Measurements from ENCODE around the gene SLC10A7. TPM values are rescaled to one million over a fixed set of nuclear protein-coding genes. Genes with fewer than 3 reads are reported as not detected.
"Not testable (repeated sequence)": the region's sequence is repeated elsewhere in the genome, so short reads cannot be mapped to it uniquely, and the experiment has no call there.

The SLC10A7 gene
- total and polyA plus RNA-seq, 2 of the 13 experiments (the other 11 are each of a cell fraction or from before 2014, with no cell fraction given): 18.5 to 18.8 TPM

DNA sequence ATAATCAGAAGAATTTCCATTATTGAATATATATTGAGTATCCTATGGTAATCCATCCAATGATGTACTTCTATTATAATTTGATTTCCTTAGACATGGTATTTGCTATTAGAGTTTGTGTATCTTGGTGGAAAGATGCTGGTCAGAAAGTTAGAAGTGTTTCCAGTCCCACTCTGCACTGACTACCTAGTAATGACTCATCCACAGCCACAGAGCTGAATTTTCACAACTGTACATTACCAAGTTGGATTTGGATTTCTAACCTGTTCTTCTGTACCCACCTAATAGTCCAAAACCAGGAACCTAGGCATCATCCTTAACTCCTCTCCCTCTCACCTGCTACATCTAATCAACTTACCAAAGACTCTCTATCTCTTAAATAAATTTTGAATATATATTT lies 162.0 kb downstream of the SLC10A7 start:
- H3K4me1 ChIP-seq (ENCODE audit: insufficient read depth, low read length): no peaks in the 10 kb centered on the region
- H3K27me3 ChIP-seq (ENCODE audit: control insufficient read depth in 1 of 2, insufficient read depth in 2 of 2, low read length in 2 of 2): no peaks in the 10 kb centered on the region
- H3K4me2 ChIP-seq (ENCODE audit: low read depth, low read length): no peak overlapping the region
- no TSS peak for BruUV-seq (replicated peaks)
- TF ChIP-seq SP1 (IDR thresholded peaks at IDR 0.05) (no peak), SP1 (CRISPR knock-in tag; IDR thresholded peaks at IDR 0.05) (no peak), ARHGAP35 (CRISPR knock-in tag; IDR thresholded peaks at IDR 0.05; ENCODE audit: borderline replicate concordance) (no peak), PLRG1 (conservative IDR thresholded peaks at IDR 0.05) (no peak), CENPX (CRISPR knock-in tag; IDR thresholded peaks at IDR 0.05) (no peak), ZFP90 (CRISPR knock-in tag; IDR thresholded peaks at IDR 0.05; ENCODE audit: borderline replicate concordance) (no peak), AGO2 (optimal IDR thresholded peaks at IDR 0.05; ENCODE audit: low read depth, low read length) (no peak), ZNF160 (CRISPR knock-in tag; IDR thresholded peaks at IDR 0.05) (no peak), KAT2B (IDR thresholded peaks at IDR 0.05; ENCODE audit: borderline replicate concordance, low read depth, low read length) (no peak)
- TF ChIP-seq, protein P1, sequence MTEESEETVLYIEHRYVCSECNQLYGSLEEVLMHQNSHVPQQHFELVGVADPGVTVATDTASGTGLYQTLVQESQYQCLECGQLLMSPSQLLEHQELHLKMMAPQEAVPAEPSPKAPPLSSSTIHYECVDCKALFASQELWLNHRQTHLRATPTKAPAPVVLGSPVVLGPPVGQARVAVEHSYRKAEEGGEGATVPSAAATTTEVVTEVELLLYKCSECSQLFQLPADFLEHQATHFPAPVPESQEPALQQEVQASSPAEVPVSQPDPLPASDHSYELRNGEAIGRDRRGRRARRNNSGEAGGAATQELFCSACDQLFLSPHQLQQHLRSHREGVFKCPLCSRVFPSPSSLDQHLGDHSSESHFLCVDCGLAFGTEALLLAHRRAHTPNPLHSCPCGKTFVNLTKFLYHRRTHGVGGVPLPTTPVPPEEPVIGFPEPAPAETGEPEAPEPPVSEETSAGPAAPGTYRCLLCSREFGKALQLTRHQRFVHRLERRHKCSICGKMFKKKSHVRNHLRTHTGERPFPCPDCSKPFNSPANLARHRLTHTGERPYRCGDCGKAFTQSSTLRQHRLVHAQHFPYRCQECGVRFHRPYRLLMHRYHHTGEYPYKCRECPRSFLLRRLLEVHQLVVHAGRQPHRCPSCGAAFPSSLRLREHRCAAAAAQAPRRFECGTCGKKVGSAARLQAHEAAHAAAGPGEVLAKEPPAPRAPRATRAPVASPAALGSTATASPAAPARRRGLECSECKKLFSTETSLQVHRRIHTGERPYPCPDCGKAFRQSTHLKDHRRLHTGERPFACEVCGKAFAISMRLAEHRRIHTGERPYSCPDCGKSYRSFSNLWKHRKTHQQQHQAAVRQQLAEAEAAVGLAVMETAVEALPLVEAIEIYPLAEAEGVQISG (CRISPR knock-in tag; IDR thresholded peaks at IDR 0.05): no peak
- POLR2A ChIA-PET: no interaction called here
- H3K4me3 ChIP-seq (replicated peaks in 1 of 3; ENCODE audit: insufficient read depth in 1 of 3, low read depth in 2 of 3, low read length in 3 of 3): no peak overlapping the region
- ATAC-seq (no peak), DNase-seq (ENCODE audit: low spot score) (no peak), FAIRE-seq (no peak)
- CTCF ChIA-PET (ENCODE audit: low intra/inter-chr PET ratio, low total read pairs): no interaction called here
- H3K9me3 ChIP-seq (ENCODE audit: low read length): no peaks in the 10 kb centered on the region
- H3K27ac ChIP-seq (ENCODE audit: extremely low read length, insufficient read depth, low read length): no peak overlapping the region
- no peaks in the 10 kb centered on the region for H3K79me2 ChIP-seq (ENCODE audit: insufficient read depth, low read length)
- H4K20me1 ChIP-seq (ENCODE audit: insufficient read depth, low read length): no peaks in the 10 kb centered on the region
- intact Hi-C loops (cut with micrococcal nuclease; ENCODE audit: unreplicated experiment): no loop called here
- in situ Hi-C loops (cut with HindIII; ENCODE audit: extremely low pct_ligation_motif_present, low pct_unique_long_range_greater_than_20kb): no loop called here
- no peak overlapping the region for H3K9ac ChIP-seq (ENCODE audit: insufficient read depth, low read depth, low read length)
- H3K36me3 ChIP-seq (replicated peaks in 1 of 2; ENCODE audit: control insufficient read depth in 1 of 2, insufficient read depth in 2 of 2, low read length in 2 of 2): no peaks in the 10 kb centered on the region
- H2AFZ ChIP-seq (ENCODE audit: low read length): no peak overlapping the region

DNA sequence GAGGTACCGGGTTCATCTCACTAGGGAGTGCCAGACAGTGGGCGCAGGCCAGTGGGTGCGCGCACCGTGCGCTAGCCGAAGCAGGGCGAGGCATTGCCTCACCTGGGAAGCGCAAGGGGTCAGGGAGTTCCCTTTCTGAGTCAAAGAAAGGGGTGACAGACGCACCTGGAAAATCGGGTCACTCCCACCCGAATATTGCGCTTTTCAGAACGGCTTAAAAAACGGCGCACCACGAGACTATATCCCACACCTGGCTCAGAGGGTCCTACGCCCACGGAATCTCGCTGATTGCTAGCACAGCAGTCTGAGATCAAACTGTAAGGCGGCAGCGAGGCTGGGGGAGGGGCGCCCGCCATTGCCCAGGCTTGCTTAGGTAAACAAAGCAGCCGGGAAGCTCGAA lies 171.6 kb downstream of the SLC10A7 start:
- H3K4me3 ChIP-seq (replicated peaks in 1 of 3; ENCODE audit: insufficient read depth in 1 of 3, low read depth in 2 of 3, low read length in 3 of 3); in situ Hi-C loops (cut with HindIII; ENCODE audit: extremely low pct_ligation_motif_present, low pct_unique_long_range_greater_than_20kb); H3K36me3 ChIP-seq (replicated peaks in 1 of 2; ENCODE audit: control insufficient read depth in 1 of 2, insufficient read depth in 2 of 2, low read length in 2 of 2); BruUV-seq (replicated peaks); intact Hi-C loops (cut with micrococcal nuclease; ENCODE audit: unreplicated experiment); H3K4me1 ChIP-seq (ENCODE audit: insufficient read depth, low read length); H3K9me3 ChIP-seq (ENCODE audit: low read length); ATAC-seq; CTCF ChIA-PET (ENCODE audit: low intra/inter-chr PET ratio, low total read pairs); H3K79me2 ChIP-seq (ENCODE audit: insufficient read depth, low read length); H3K4me2 ChIP-seq (ENCODE audit: low read depth, low read length); H3K9ac ChIP-seq (ENCODE audit: insufficient read depth, low read depth, low read length); H4K20me1 ChIP-seq (ENCODE audit: insufficient read depth, low read length); FAIRE-seq; DNase-seq (ENCODE audit: low spot score); H2AFZ ChIP-seq (ENCODE audit: low read length); POLR2A ChIA-PET; H3K27ac ChIP-seq (ENCODE audit: extremely low read length, insufficient read depth, low read length); H3K27me3 ChIP-seq (ENCODE audit: control insufficient read depth in 1 of 2, insufficient read depth in 2 of 2, low read length in 2 of 2): not testable (repeated sequence)
- WGBS (ENCODE audit: low lambda C conversion rate): 98% methylated on average over 9 of the region's 26 CpGs

Data from HepG2 (cell line).